Activated CD8-positive, alpha-beta memory T cell treated with anti-CD3 and anti-CD28 coated beads, Interleukin-2, amount 50 U/mL, for 4 hours (primary cell): Measurements from ENCODE around the gene ESPNL.
"Not testable (repeated sequence)": the region's sequence is repeated elsewhere in the genome, so short reads cannot be mapped to it uniquely, and the experiment has no call there.

ENCODE experiments used
- DNase-seq: peaks from one replicate; pipeline ENCODE4 v3.0.0-alpha.2; 2020

Gene ESPNL

GRCh38 chr2:238100049-238100820 is at the start of gene ESPNL:
TSS of gene ESPNL (plus strand) at chr2:238100340. CDS start at chr2:238100420, 80 bp downstream.
- DNase-seq, result peak; percentile 14

GRCh38 chr2:238053191-238053776 is 46.9 kb upstream of the ESPNL start:
- no peak for DNase-seq

- DNase-seq, result no peak
These were observed 44.3 kb upstream of the ESPNL start for GRCh38 chr2:238055841-238056240.

GRCh38 chr2:238057696-238058575 is 42.2 kb upstream of the ESPNL start:
- not testable (repeated sequence) for DNase-seq

GRCh38 chr2:238059505-238059904 is 40.6 kb upstream of the ESPNL start:
- DNase-seq, result no peak

- DNase-seq, result no peak
These were observed 40.0 kb upstream of the ESPNL start for GRCh38 chr2:238060096-238060541.

GRCh38 chr2:238060542-238061314 is 39.4 kb upstream of the ESPNL start, which contains the start of gene SCLY:
TSS of gene SCLY (plus strand) at chr2:238061001. CDS start at chr2:238061055, 54 bp downstream.
- DNase-seq, result peak; percentile 96

- no peak for DNase-seq
These were observed 38.6 kb upstream of the ESPNL start for GRCh38 chr2:238061315-238062202.

- no peak for DNase-seq
These were observed 36.5 kb upstream of the ESPNL start for GRCh38 chr2:238063414-238064189.

- no peak for DNase-seq
These were observed 35.8 kb upstream of the ESPNL start for GRCh38 chr2:238064376-238064775.

- no peak for DNase-seq
These were observed 34.9 kb upstream of the ESPNL start for GRCh38 chr2:238065071-238065846.

GRCh38 chr2:238066218-238066617 is 33.9 kb upstream of the ESPNL start:
- no peak for DNase-seq

- DNase-seq, result not testable (repeated sequence)
These were observed 33.4 kb upstream of the ESPNL start for GRCh38 chr2:238066718-238067117.

- no peak for DNase-seq
These were observed 32.2 kb upstream of the ESPNL start for GRCh38 chr2:238067939-238068338.

- no peak for DNase-seq
These were observed 31.0 kb upstream of the ESPNL start for GRCh38 chr2:238069021-238069709.

GRCh38 chr2:238069877-238070276 is 30.3 kb upstream of the ESPNL start:
- DNase-seq, result no peak

GRCh38 chr2:238075397-238075796 is 24.7 kb upstream of the ESPNL start:
- no peak for DNase-seq

- DNase-seq, result no peak
These were observed 22.8 kb upstream of the ESPNL start for GRCh38 chr2:238077292-238077691.

GRCh38 chr2:238079874-238080327 is 20.2 kb upstream of the ESPNL start:
- no peak for DNase-seq
